HG03045 (cell line): ENCODE data around the gene C9orf40.

Experiments
- ATAC-seq: cut with Tn5 transposase; IDR thresholded peaks from one replicate; pipeline ENCODE4 v1.9.1; 2021; ENCODE audit warnings: mild to moderate bottlenecking, moderate library complexity; ENCODE audit not compliant: unreplicated experiment

Gene C9orf40

GRCh38 chr9:74952201-74953151, at the start of gene C9orf40:
TSS of gene C9orf40 (minus strand) at chr9:74952912. CDS start at chr9:74952611, 301 bp downstream.
- ATAC-seq, result peak; percentile 97

- ATAC-seq, result peak; percentile 84
Observed at GRCh38 chr9:75001719-75002421, 49.2 kb upstream of the C9orf40 start.

GRCh38 chr9:75000835-75001234, 48.1 kb upstream of the C9orf40 start:
- ATAC-seq, result peak; percentile 76

GRCh38 chr9:74985041-74985440, 32.3 kb upstream of the C9orf40 start:
- ATAC-seq, result no peak

- ATAC-seq, result no peak
Observed at GRCh38 chr9:74983709-74984108, 31.0 kb upstream of the C9orf40 start.

- no peak for ATAC-seq
Observed at GRCh38 chr9:74979844-74980243, 27.1 kb upstream of the C9orf40 start.

GRCh38 chr9:74977287-74977686, 24.6 kb upstream of the C9orf40 start:
- ATAC-seq, result no peak

GRCh38 chr9:74975538-74975937, 22.8 kb upstream of the C9orf40 start:
- no peak for ATAC-seq

- no peak for ATAC-seq
Observed at GRCh38 chr9:74974558-74974957, 21.8 kb upstream of the C9orf40 start.

- no peak for ATAC-seq
Observed at GRCh38 chr9:74973714-74974113, 21.0 kb upstream of the C9orf40 start.

- ATAC-seq, result no peak
Observed at GRCh38 chr9:74963056-74963455, 10.3 kb upstream of the C9orf40 start.

- no peak for ATAC-seq
Observed at GRCh38 chr9:74961496-74961895, 8.8 kb upstream of the C9orf40 start.

GRCh38 chr9:74960561-74960960, 7.8 kb upstream of the C9orf40 start:
- ATAC-seq, result no peak

GRCh38 chr9:74958587-74958986, 5.9 kb upstream of the C9orf40 start:
- ATAC-seq, result no peak

GRCh38 chr9:74953235-74953751, 581 bp upstream of the C9orf40 start:
- no peak for ATAC-seq

GRCh38 chr9:74951725-74952151, 974 bp downstream of the C9orf40 start:
- peak; percentile 32 for ATAC-seq

- ATAC-seq, result no peak
Observed at GRCh38 chr9:74951107-74951720, 1.5 kb downstream of the C9orf40 start.

- no peak for ATAC-seq
Observed at GRCh38 chr9:74949859-74950855, 2.6 kb downstream of the C9orf40 start.

GRCh38 chr9:74948937-74949336, 3.8 kb downstream of the C9orf40 start:
- no peak for ATAC-seq

- ATAC-seq, result no peak
Observed at GRCh38 chr9:74946686-74947085, 6.0 kb downstream of the C9orf40 start.
